ENCODE results near the gene PRKCH. TPM values are rescaled to one million over a fixed set of nuclear protein-coding genes. Genes with fewer than 3 reads are reported as not detected.

The PRKCH gene
- total and polyA plus RNA-seq, 8 donors = 35.2 to 48.8 (median 43.1) TPM

- DNase-seq (no peak), ATAC-seq (no peak)
- no peaks in the 10 kb centered on the region for H3K9me3 ChIP-seq
- peaks cover 18 to 60% of the 10 kb centered on the region in 2 donors for H3K4me1 ChIP-seq
- H3K4me3 ChIP-seq = no peak overlapping the region
- no peaks in the 10 kb centered on the region for H3K36me3 ChIP-seq
- peak overlapping the region in 1 of 2 donors; percentile 40 for H3K27ac ChIP-seq
- no peak for TF ChIP-seq CTCF (IDR thresholded peaks at IDR 0.05)
- intact Hi-C loops (cut with DNase I) = no loop called here
- no peaks in the 10 kb centered on the region for H3K27me3 ChIP-seq
Measured at GRCh38 chr14:61573321-61573720, 251.9 kb downstream of the PRKCH start.

GRCh38 chr14:61573748-61574513, 252.6 kb downstream of the PRKCH start:
- Histone ChIP-seq H3K27me3 (no peaks in the 10 kb centered on the region), H3K27ac (peak overlapping the region; percentile 33 to 40), H3K4me3 (no peak overlapping the region), H3K36me3 (no peaks in the 10 kb centered on the region), H3K9me3 (no peaks in the 10 kb centered on the region), H3K4me1 (peaks cover 12 to 54% of the 10 kb centered on the region in 2 donors)
- ATAC-seq (peak; percentile 8), DNase-seq (no peak)
- intact Hi-C loops (cut with DNase I) = no loop called here
- TF ChIP-seq CTCF (IDR thresholded peaks at IDR 0.05) = no peak

DNA sequence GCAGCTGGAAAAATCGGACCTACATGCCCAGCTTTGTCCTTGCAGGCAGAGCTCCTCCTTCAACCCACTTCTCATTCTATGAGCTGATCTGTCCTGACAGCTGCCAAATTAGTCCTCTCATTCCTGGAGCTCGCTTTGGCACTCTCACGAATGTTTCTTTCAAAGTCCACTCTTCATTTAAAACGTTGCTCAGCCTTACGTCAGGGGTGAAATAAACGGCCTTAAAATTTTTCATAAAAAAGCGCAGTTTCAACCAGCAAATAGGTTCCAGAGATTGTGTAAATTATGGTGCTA, 253.1 kb downstream of the PRKCH start:
- no peaks in the 10 kb centered on the region for H3K36me3 ChIP-seq
- H3K4me1 ChIP-seq = peaks cover 7 to 48% of the 10 kb centered on the region in 2 donors
- intact Hi-C loops (cut with DNase I) = no loop called here
- H3K27ac ChIP-seq = peak overlapping the region in 1 of 2 donors; percentile 33
- H3K9me3 ChIP-seq = no peaks in the 10 kb centered on the region
- TF ChIP-seq CTCF (IDR thresholded peaks at IDR 0.05) = no peak
- no peaks in the 10 kb centered on the region for H3K27me3 ChIP-seq
- no peak overlapping the region for H3K4me3 ChIP-seq
- ATAC-seq = no peak
- DNase-seq = no peak

GRCh38 chr14:61575126-61575525, 253.7 kb downstream of the PRKCH start:
- H3K9me3 ChIP-seq = no peaks in the 10 kb centered on the region
- ATAC-seq (no peak), DNase-seq (no peak)
- no peaks in the 10 kb centered on the region for H3K27me3 ChIP-seq
- H3K4me1 ChIP-seq = peaks cover 3 to 42% of the 10 kb centered on the region in 2 donors
- intact Hi-C loops (cut with DNase I) = no loop called here
- H3K4me3 ChIP-seq = no peak overlapping the region
- no peak for TF ChIP-seq CTCF (IDR thresholded peaks at IDR 0.05)
- no peak overlapping the region for H3K27ac ChIP-seq
- no peaks in the 10 kb centered on the region for H3K36me3 ChIP-seq

DNA sequence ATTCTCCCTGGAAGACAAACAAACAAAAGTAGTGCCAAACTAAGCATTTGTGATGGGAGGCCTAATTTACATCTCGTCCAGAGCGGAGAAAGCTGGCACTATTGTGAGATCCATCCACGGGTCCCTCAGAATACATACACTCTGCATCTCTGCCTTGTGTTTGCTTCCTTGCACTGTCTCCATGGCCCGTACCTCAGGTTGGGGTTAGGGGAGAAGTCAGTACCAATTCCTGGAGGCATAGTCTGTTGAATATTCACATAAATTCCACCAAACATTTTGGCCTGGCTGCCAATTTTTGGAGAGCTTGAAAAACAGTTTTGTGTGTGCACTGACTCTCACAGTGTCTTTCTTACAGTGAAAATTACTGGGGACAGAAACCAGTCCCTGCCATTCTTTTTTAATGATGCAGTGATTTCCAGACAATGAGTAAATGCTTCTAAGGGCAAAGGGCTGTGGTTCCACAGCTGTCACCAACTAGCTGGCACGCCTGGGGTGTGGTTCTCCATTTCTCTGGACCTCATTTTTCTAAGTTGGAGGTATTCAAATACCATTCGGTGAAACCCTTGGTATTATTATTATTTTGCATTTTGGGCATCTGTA, 254.3 kb downstream of the PRKCH start:
- no peak for TF ChIP-seq CTCF (IDR thresholded peaks at IDR 0.05)
- H3K27me3 ChIP-seq = no peaks in the 10 kb centered on the region
- no peaks in the 10 kb centered on the region for H3K9me3 ChIP-seq
- no peak overlapping the region for H3K4me3 ChIP-seq
- H3K27ac ChIP-seq = no peak overlapping the region
- H3K4me1 ChIP-seq = peaks cover 1 to 37% of the 10 kb centered on the region in 2 donors
- no peaks in the 10 kb centered on the region for H3K36me3 ChIP-seq
- DNase-seq (no peak), ATAC-seq (no peak)
- intact Hi-C loops (cut with DNase I) = no loop called here
